ENCODE data around the gene TIMELESS. TPM values are rescaled to one million over a fixed set of nuclear protein-coding genes. Genes with fewer than 3 reads are reported as not detected.
"Not testable (repeated sequence)": the region's sequence is repeated elsewhere in the genome, so short reads cannot be mapped to it uniquely, and the experiment has no call there.

Gene TIMELESS
- total and polyA plus RNA-seq, 2 donors from 2014 or later: 5.5 to 9.2 TPM

- Histone ChIP-seq H3K27me3 (ENCODE audit: control insufficient read depth, insufficient read depth, low read length) (no peaks in the 10 kb centered on the region), H3K9ac (ENCODE audit: low read length in 3 of 3) (no peak overlapping the region), H3K4me3 (ENCODE audit: low read length in 3 of 3) (no peak overlapping the region), H3K27ac (ENCODE audit: low read depth in 2 of 2, low read length in 2 of 2) (no peak overlapping the region), H3K4me1 (ENCODE audit: control insufficient read depth in 2 of 3, insufficient read depth in 2 of 3, low read depth in 1 of 3, low read length in 3 of 3) (no peaks in the 10 kb centered on the region), H3K36me3 (ENCODE audit: control insufficient read depth in 2 of 3, insufficient read depth in 3 of 3, low read length in 3 of 3) (no peaks in the 10 kb centered on the region), H3K9me3 (ENCODE audit: control insufficient read depth in 2 of 3, insufficient read depth in 1 of 3, low read length in 3 of 3) (no peaks in the 10 kb centered on the region)
- FAIRE-seq (no peak), DNase-seq (no peak)
- TF ChIP-seq CTCF (IDR thresholded peaks at IDR 0.05; ENCODE audit: borderline replicate concordance, extremely low read depth, insufficient read depth): no peak
- intact Hi-C loops (cut with DNase I): no loop called here
Measured at GRCh38 chr12:56411781-56412639, 37.2 kb downstream of the TIMELESS start.

- no peaks in the 10 kb centered on the region for H3K9me3 ChIP-seq (ENCODE audit: control insufficient read depth in 2 of 3, insufficient read depth in 1 of 3, low read length in 3 of 3)
- no peak for FAIRE-seq
- no peaks in the 10 kb centered on the region for H3K27me3 ChIP-seq (ENCODE audit: control insufficient read depth, insufficient read depth, low read length)
- DNase-seq: no peak
- H3K36me3 ChIP-seq (ENCODE audit: control insufficient read depth in 2 of 3, insufficient read depth in 3 of 3, low read length in 3 of 3): no peaks in the 10 kb centered on the region
- H3K9ac ChIP-seq (ENCODE audit: low read length in 3 of 3): no peak overlapping the region
- H3K4me3 ChIP-seq (ENCODE audit: low read length in 3 of 3): no peak overlapping the region
- TF ChIP-seq CTCF (IDR thresholded peaks at IDR 0.05; ENCODE audit: borderline replicate concordance, extremely low read depth, insufficient read depth): no peak
- no peak overlapping the region for H3K27ac ChIP-seq (ENCODE audit: low read depth in 2 of 2, low read length in 2 of 2)
- intact Hi-C loops (cut with DNase I): no loop called here
- H3K4me1 ChIP-seq (ENCODE audit: control insufficient read depth in 2 of 3, insufficient read depth in 2 of 3, low read depth in 1 of 3, low read length in 3 of 3): no peaks in the 10 kb centered on the region
Measured at GRCh38 chr12:56410768-56411167, 38.5 kb downstream of the TIMELESS start.

GRCh38 chr12:56408799-56409417, 40.3 kb downstream of the TIMELESS start:
- no peak for FAIRE-seq
- Histone ChIP-seq H3K36me3 (ENCODE audit: control insufficient read depth in 2 of 3, insufficient read depth in 3 of 3, low read length in 3 of 3) (no peaks in the 10 kb centered on the region), H3K9ac (ENCODE audit: low read length in 3 of 3) (no peak overlapping the region), H3K4me3 (ENCODE audit: low read length in 3 of 3) (no peak overlapping the region), H3K9me3 (ENCODE audit: control insufficient read depth in 2 of 3, insufficient read depth in 1 of 3, low read length in 3 of 3) (no peaks in the 10 kb centered on the region), H3K27ac (ENCODE audit: low read depth in 2 of 2, low read length in 2 of 2) (no peak overlapping the region), H3K4me1 (ENCODE audit: control insufficient read depth in 2 of 3, insufficient read depth in 2 of 3, low read depth in 1 of 3, low read length in 3 of 3) (no peaks in the 10 kb centered on the region), H3K27me3 (ENCODE audit: control insufficient read depth, insufficient read depth, low read length) (no peaks in the 10 kb centered on the region)
- DNase-seq: no peak
- no peak for TF ChIP-seq CTCF (IDR thresholded peaks at IDR 0.05; ENCODE audit: borderline replicate concordance, extremely low read depth, insufficient read depth)
- intact Hi-C loops (cut with DNase I): no loop called here

- H3K27me3 ChIP-seq (ENCODE audit: control insufficient read depth, insufficient read depth, low read length); H3K9ac ChIP-seq (ENCODE audit: low read length in 3 of 3); intact Hi-C loops (cut with DNase I); FAIRE-seq; H3K27ac ChIP-seq (ENCODE audit: low read depth in 2 of 2, low read length in 2 of 2); H3K36me3 ChIP-seq (ENCODE audit: control insufficient read depth in 2 of 3, insufficient read depth in 3 of 3, low read length in 3 of 3); H3K4me3 ChIP-seq (ENCODE audit: low read length in 3 of 3); H3K9me3 ChIP-seq (ENCODE audit: control insufficient read depth in 2 of 3, insufficient read depth in 1 of 3, low read length in 3 of 3); DNase-seq; H3K4me1 ChIP-seq (ENCODE audit: control insufficient read depth in 2 of 3, insufficient read depth in 2 of 3, low read depth in 1 of 3, low read length in 3 of 3): not testable (repeated sequence)
Measured at GRCh38 chr12:56404227-56404626, 45.0 kb downstream of the TIMELESS start.

- DNase-seq; FAIRE-seq; H3K9me3 ChIP-seq (ENCODE audit: control insufficient read depth in 2 of 3, insufficient read depth in 1 of 3, low read length in 3 of 3); H3K36me3 ChIP-seq (ENCODE audit: control insufficient read depth in 2 of 3, insufficient read depth in 3 of 3, low read length in 3 of 3); H3K27me3 ChIP-seq (ENCODE audit: control insufficient read depth, insufficient read depth, low read length); H3K9ac ChIP-seq (ENCODE audit: low read length in 3 of 3); H3K27ac ChIP-seq (ENCODE audit: low read depth in 2 of 2, low read length in 2 of 2); H3K4me3 ChIP-seq (ENCODE audit: low read length in 3 of 3); H3K4me1 ChIP-seq (ENCODE audit: control insufficient read depth in 2 of 3, insufficient read depth in 2 of 3, low read depth in 1 of 3, low read length in 3 of 3); intact Hi-C loops (cut with DNase I): not testable (repeated sequence)
Measured at GRCh38 chr12:56401612-56402011, 47.6 kb downstream of the TIMELESS start.

GRCh38 chr12:56401125-56401524, 48.1 kb downstream of the TIMELESS start:
- H3K27ac ChIP-seq (ENCODE audit: low read depth in 2 of 2, low read length in 2 of 2); FAIRE-seq; H3K4me1 ChIP-seq (ENCODE audit: control insufficient read depth in 2 of 3, insufficient read depth in 2 of 3, low read depth in 1 of 3, low read length in 3 of 3); H3K4me3 ChIP-seq (ENCODE audit: low read length in 3 of 3); H3K27me3 ChIP-seq (ENCODE audit: control insufficient read depth, insufficient read depth, low read length); H3K9ac ChIP-seq (ENCODE audit: low read length in 3 of 3); DNase-seq; H3K36me3 ChIP-seq (ENCODE audit: control insufficient read depth in 2 of 3, insufficient read depth in 3 of 3, low read length in 3 of 3); intact Hi-C loops (cut with DNase I); H3K9me3 ChIP-seq (ENCODE audit: control insufficient read depth in 2 of 3, insufficient read depth in 1 of 3, low read length in 3 of 3): not testable (repeated sequence)

Measured in kidney (tissue), 14 donors.